Psoas muscle (tissue), 8 donors: Measurements from ENCODE around the gene HOXC6. TPM values are rescaled to one million over a fixed set of nuclear protein-coding genes. Genes with fewer than 3 reads are reported as not detected.

Experiments
- ATAC-seq, 4 donors: fragments of 200-7000 bp; cut with Tn5 transposase; one replicate each; pipeline ENCODE4 v1.9.1; 2020; ENCODE audit warnings: moderate library complexity in 3 of 4, mild to moderate bottlenecking in 2 of 4
- DNase-seq, 2 donors: peaks; one replicate each; pipeline ENCODE4 v3.0.0-alpha.2; 2020
- H3K27ac ChIP-seq: fragments of 200-600 bp; one replicate; pipeline ENCODE4 v1.8.0; 2022
- H3K27me3 ChIP-seq, 3 donors: fragments of 200-600 bp in 1 of 3; one replicate each; pipeline versions ENCODE4 v1.6.1 to v1.8.0; 2013 to 2022; ENCODE audit warnings: low read length in 2 of 3, mild to moderate bottlenecking in 2 of 3, moderate library complexity in 1 of 3; ENCODE audit not compliant: insufficient read depth in 3 of 3
- H3K36me3 ChIP-seq, 2 donors: fragments of 200-600 bp in 1 of 2; one replicate each; pipeline versions ENCODE4 v1.6.1 to v1.8.0; 2013 to 2022; ENCODE audit warnings: low read depth in 1 of 2, mild to moderate bottlenecking in 1 of 2, moderate library complexity in 1 of 2; ENCODE audit not compliant: insufficient read depth in 1 of 2
- H3K4me1 ChIP-seq: fragments of 200-600 bp; one replicate; pipeline ENCODE4 v1.8.0; 2022
- H3K4me3 ChIP-seq: fragments of 200-600 bp; one replicate; pipeline ENCODE4 v1.8.0; 2022; ENCODE audit warnings: mild to moderate bottlenecking
- H3K9me3 ChIP-seq: fragments of 200-600 bp; one replicate; pipeline ENCODE4 v1.8.0; 2022
- CTCF ChIP-seq: fragments of 200-600 bp; IDR thresholded peaks from one replicate; pipeline ENCODE4 v1.8.0; 2022; ENCODE audit warnings: antibody characterized with exemption
- WGBS, 3 donors: extraction: QIAGEN DNeasy Blood & Tissue Kit; methylation state at CpG; one replicate each; pipeline versions ENCODE4 v1.1.6 to v1.1.7; 2013; 5-methylcytosine and 5-hydroxymethylcytosine counted together
- intact Hi-C, 2 donors: fragments of 100-400 bp; cut with DNase I; formaldehyde crosslinking; loops; one replicate each; pipeline versions ENCODE4 v1.11.0 to v1.14.2; 2022
- polyA plus RNA-seq, 3 donors: library from polyadenylated mRNA; stranded (reverse); fragments of 200-250 nt; gene quantifications; one replicate each; pipeline ENCODE4 v1.2.3, GENCODE V29; 2013
- total RNA-seq, 4 donors: library from RNA; stranded (reverse); fragmentation: NEBNext Ultra II Directional in 2 of 4; extraction: Animal tissue kit (Norgen Biotek cat#: 25700) in 2 of 4; gene quantifications; one replicate each; pipeline versions ENCODE4 v1.2.1 to v1.2.4, GENCODE V29; 2021 to 2023
- donor health status: healthy with polysubstance abuse.
- donor health status: DM: no; HTN: no; CAD: no; lungs with moderate emphysema.
- donor health status: Bipolar disorder and iron deficiency.
- donor health status: healthy.
- donor health status: DM: yes; HTN: yes; CAD: no.
- donor health status: DM: no; HTN: no; CAD: no.
- donor health status: DM: no; HTN: no; CAD: no.
- donor health status: DM: yes; HTN: yes; CAD: no.

HOXC6 gene
- total and polyA plus RNA-seq, 7 donors = 2.2 to 23.6 (median 7.6) TPM

- H3K36me3 ChIP-seq = no peaks in the 10 kb centered on the region
- peak overlapping the region; percentile 58 for H3K27ac ChIP-seq
- no peak for TF ChIP-seq CTCF
- peak; percentile 68 to 88 for DNase-seq
- intact Hi-C loops = loop anchor here in 1 of 2 donors (10.0 kb wide), 1 partner anchor 96 kb away; no protein-coding TSS in a partner anchor
- ATAC-seq = peak; percentile 68 to 86 (median 81)
- peaks cover 0 to 1% (median 0%) of the 10 kb centered on the region in 3 donors for H3K27me3 ChIP-seq
- WGBS, 3 donors = 43 to 50% (median 45%) methylated on average over 9 of the region's 9 CpGs
- peak overlapping the region; percentile 25 for H3K4me3 ChIP-seq
- H3K9me3 ChIP-seq = no peaks in the 10 kb centered on the region
- no peaks in the 10 kb centered on the region for H3K4me1 ChIP-seq
These were observed 10.7 kb downstream of the HOXC6 start for GRCh38 chr12:54038871-54039414.

- H3K4me3 ChIP-seq = peak overlapping the region; percentile 31
- no peak for TF ChIP-seq CTCF
- 35 to 49% (median 37%) methylated on average over 16 of the region's 16 CpGs for WGBS, 3 donors
- DNase-seq = peak; percentile 62 to 80
- peak in 2 of 4 donors; percentile 3 to 48 for ATAC-seq
- H3K9me3 ChIP-seq = no peaks in the 10 kb centered on the region
- no peaks in the 10 kb centered on the region for H3K4me1 ChIP-seq
- intact Hi-C loops = loop anchor here in 1 of 2 donors (10.0 kb wide), 1 partner anchor 95 kb away; no protein-coding TSS in a partner anchor
- peak overlapping the region; percentile 53 for H3K27ac ChIP-seq
- H3K27me3 ChIP-seq = peaks cover 0 to 5% (median 0%) of the 10 kb centered on the region in 3 donors
- no peaks in the 10 kb centered on the region for H3K36me3 ChIP-seq
These were observed 11.3 kb downstream of the HOXC6 start for GRCh38 chr12:54039417-54040147.

GRCh38 chr12:54040148-54040494, 11.9 kb downstream of the HOXC6 start:
- intact Hi-C loops = no loop called here
- 28 to 57% (median 31%) methylated on average over 4 of the region's 4 CpGs for WGBS, 3 donors
- no peaks in the 10 kb centered on the region for H3K36me3 ChIP-seq
- no peak for TF ChIP-seq CTCF
- H3K4me1 ChIP-seq = no peaks in the 10 kb centered on the region
- ATAC-seq (peak; percentile 43 to 78 (median 51)), DNase-seq (no peak)
- H3K27me3 ChIP-seq = peaks cover 0 to 5% (median 0%) of the 10 kb centered on the region in 3 donors
- H3K9me3 ChIP-seq = no peaks in the 10 kb centered on the region
- H3K27ac ChIP-seq = peak overlapping the region; percentile 53
- H3K4me3 ChIP-seq = peak overlapping the region; percentile 31

GRCh38 chr12:54040648-54041047, 12.4 kb downstream of the HOXC6 start:
- Histone ChIP-seq H3K36me3 (no peaks in the 10 kb centered on the region), H3K4me1 (no peaks in the 10 kb centered on the region), H3K27me3 (peaks cover 0 to 5% (median 0%) of the 10 kb centered on the region in 3 donors), H3K27ac (no peak overlapping the region), H3K4me3 (no peak overlapping the region), H3K9me3 (no peaks in the 10 kb centered on the region)
- WGBS, 3 donors = 75 to 83% (median 76%) methylated on average over 3 of the region's 3 CpGs
- intact Hi-C loops = no loop called here
- ATAC-seq (no peak), DNase-seq (no peak)
- TF ChIP-seq CTCF = no peak
